COR-L47 (cell line): Measurements from ENCODE around the gene C3.
A peak's percentile ranks its signal among the peaks of the same experiment; 100 is the strongest.

Experiments used
- DNase-seq: peaks from one replicate; lab custom pipeline; 2025; lab: John Stamatoyannopoulos, UW

The C3 gene

DNA sequence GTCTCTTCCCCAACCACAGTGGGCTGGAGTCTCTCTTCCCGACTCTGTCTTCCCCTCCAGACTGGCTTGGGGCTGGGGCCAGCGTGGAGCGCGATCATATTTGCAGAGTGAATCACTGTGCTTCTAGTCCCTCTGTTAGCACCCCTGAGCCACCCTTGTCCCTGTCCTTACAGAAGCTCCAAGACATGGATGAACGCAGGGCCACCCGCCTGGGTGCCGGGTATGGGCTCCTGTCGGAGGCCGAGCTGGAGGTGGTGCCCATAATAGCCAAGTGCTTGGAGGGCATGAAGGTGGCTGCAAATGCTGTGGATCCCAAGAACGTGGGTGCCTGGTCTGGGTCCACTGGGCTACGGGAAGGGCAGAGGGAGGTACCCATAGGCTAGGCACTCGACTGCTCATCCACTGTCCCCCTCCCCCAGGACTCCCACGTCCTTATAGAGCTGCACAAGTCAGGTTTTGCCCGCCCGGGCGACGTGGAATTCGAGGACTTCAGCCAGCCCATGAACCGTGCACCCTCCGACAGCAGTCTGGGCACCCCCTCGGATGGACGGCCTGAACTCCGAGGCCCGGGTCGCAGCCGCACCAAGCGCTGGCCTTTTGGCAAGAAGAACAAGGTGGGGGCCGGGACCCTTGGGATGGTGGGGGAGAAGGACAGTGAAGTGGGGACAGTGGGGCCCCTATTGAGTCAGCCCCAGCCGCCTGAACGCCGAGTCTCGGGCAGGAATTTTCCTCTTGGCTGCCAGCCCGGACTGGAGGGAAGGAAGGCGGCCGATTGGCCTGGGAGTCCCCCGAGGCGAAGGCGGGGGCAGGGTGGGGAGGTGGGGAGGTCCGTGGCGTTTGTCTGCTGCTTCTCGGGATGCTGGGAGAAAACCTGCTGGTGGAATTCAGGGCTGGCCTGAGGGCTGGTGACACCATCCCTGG lies 24.2 kb upstream of the C3 start:
- DNase-seq = no peak

DNA sequence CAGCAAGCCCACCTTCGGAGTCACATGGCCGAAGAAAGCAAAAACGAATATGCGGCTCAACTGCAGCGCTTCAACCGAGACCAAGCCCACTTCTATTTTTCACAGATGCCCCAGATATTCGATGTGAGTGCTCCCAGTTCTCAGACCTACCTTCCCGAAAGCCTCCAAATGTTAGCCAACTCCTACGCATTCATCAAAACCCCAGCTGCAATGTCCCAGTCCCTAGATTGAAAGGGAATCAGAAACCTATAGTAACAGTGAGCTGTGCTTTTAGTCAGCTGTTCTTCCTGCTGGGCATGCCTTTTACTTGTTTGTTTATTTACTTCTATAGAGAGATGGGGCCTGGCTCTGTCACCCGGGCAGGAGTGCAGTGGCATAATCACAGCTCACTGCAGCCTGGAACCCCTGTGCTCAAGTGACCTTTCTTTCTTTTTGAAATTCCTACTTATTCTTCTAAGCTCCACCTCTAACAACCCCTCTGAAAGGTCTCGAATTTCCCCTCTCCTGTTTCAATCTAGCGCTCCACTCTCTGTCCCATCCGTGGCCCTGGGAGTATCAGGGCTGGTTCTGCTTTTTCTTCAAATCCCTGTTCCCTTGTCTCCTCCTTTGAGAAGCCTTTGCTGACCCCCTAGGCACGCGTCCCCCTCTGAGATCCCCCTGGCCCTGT lies 23.4 kb upstream of the C3 start:
- DNase-seq = no peak

DNA sequence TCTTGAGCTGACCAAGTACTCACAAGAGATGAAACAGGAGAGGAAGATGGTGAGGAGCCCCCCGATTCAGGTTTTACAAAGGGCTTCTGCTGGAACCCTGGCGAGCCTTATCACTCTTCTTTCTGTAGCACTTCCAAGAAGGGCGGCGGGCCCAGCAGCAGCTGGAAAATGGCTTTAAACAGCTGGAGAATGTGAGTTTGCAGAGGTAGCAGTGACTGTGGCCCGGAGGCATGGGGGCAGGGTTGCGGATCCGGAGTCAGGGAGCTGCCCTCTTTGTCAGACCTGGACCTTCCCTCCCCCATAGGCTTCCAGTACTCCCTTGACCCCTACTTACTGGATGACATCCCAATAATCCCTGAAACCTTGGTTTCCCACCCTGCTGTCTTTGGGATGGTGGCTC lies 22.6 kb upstream of the C3 start:
- DNase-seq = no peak

DNA sequence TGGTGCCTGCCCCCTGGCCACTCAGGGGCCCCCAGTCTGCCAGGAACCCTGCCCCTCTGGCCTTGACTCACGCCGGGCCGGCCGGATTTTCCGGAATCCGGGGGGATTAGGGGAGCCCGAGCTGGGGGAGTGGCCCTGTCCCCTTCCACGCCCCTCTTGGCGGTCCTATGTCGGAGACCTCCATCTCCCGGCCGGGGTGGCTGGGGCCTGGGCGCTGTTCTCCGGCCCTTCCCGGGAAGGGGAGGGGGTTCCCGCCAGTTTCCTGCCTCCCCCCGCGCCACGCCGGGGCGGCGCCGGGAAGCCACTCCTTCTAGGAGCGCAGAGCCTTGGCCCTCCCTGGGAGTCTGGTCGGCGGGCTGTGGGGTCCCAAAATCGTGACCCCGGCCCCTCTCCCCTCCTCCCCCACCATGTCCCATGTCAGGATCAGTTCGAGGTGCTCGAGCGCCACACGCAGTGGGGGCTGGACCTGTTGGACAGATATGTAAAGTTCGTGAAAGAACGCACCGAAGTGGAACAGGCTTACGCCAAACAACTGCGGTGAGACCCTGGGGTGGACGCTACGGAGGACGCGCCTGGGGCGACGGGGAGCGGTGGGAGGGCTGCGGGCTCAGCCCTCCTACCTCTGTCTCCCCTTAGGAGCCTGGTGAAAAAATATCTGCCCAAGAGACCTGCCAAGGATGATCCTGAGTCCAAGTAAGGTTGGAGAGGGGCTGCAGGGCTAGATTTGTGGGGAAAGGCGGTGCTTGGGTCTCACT lies 20.3 kb upstream of the C3 start:
- no peak for DNase-seq

DNA sequence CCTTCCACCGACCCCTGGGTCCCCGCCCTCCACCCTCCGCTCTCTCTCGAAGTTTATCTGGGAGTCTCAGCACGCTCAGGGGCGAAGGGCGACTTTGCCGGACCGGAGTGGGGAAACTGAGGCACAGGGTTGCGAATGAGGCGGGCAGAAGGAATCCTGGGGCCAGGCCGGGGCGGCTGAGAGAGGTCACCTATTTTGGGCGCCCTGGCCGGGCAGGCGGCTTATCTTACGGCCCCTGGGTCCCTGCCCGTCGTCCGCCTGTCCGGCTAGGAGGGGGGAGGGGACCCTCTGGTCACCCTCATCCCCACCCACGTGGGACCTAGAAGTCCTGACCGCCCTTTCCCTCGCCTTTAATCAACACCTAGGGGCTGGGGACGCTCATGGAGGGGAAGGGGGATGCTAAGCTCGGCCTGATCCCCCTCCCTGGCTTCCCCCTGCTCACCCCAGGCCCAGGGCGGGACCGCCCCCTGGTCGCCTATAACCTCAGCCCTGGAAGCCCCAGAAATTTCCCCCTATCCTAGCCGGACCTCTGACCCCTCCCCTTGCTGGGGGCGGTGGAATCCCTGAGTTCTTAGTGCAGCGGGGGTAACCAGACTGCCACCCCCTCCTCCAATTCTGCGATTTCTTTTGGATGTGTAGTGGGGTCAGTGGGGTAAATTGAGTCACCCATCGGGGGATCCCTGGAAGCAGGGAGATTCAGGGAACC lies 19.6 kb upstream of the C3 start:
- no peak for DNase-seq

DNA sequence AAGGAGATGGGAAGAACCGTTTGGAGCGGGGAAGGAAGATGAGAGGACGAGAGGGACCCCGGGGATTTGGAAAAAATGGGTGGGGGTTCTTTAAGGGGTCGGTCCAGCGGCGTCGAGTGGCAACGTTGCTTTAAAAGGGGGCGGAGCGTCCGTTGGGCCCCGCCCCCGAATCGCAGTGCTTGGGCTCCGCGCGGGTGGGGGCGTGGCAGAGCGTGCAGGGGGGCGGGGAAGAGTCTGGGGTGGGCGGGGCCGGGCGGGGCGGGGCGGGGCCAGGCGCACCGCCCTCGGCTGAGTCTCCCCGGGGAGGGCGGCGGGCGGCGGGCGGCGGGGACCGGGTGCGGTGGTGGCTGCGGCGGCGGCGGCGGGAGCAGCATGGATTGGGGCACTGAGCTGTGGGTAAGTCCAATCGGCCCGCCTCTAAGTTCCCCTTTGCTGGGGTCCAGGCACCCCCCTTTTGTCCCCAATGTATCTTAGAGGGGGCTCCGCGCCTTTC lies 19.0 kb upstream of the C3 start, which contains the start of gene TRIP10:
TRIP10 (plus strand) TSS at position 291 of the 493 bp plus-strand sequence; CDS start at position 373, 82 bp downstream.
- DNase-seq = no peak

DNA sequence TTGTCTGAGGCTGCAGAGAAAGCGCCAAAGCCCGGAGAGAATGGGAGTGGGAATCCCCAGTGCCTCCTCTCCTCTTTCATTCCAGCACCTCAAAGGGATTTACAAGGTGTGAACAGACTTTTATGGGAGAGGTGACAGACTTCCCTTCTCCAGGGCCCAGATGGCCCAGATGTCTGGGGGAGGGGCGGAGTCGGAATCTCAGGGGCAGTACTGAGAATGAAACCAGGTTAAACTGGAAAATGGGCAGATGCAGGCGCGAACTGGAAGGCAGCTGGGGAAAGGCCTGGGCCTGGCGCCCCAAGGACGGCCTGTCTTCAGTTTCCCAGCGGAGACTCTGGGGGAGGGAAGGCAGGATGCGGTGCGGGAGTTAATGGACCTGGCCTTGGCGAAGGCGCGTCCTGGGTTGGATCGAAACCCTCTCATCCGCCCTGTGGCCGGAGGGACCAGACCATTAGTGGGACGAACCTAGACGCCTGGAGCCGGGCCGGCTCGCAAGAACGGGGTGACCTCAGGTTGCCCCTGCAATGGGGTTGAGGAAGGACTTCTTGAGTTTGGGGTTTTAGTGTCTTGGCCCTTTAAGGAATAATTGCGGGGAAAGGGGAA lies 18.4 kb upstream of the C3 start:
- DNase-seq = no peak

DNA sequence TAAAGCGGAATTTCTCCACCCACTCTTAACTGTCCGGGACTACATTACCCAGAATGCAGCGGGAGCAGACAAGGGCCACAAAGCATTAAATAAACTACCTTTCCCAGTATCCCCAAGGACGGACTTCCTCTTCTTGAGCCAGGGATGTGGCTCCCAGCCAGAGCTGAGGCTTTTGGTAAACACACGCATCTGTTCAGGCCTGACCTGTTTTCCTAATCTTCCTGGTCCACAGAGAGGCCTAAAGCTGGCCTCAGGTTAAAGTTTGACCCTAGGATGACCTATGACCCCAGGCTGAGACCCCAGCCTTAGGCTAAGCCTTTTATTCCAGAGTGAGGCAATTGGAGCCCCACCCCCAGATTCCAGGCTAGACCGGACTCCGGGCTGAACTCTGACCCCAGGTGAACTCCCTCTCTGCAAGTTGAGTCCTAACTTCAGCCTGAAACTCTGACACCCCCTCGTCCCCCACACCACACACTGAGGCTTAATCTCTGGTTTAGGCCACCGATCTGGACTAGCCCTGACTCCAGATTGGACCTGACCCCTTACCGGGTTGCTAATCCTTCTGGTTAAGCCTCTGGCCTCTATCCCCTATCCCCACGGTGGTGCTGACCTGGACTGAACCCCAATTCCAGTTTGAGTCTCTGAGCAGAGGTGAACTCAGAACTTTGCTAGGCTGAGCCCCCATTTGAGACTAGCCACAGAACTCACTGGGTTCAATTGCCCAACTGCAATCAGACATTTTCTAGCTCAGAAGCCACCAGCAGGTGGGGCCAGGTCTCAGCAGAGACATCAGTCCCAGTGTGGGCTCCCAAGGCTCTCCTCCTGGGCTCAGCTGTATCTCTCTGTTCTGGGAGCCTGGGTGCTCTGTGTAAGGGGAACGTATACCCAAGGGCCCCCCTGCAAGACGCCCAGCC lies 17.7 kb upstream of the C3 start:
- DNase-seq = peak; percentile 20

DNA sequence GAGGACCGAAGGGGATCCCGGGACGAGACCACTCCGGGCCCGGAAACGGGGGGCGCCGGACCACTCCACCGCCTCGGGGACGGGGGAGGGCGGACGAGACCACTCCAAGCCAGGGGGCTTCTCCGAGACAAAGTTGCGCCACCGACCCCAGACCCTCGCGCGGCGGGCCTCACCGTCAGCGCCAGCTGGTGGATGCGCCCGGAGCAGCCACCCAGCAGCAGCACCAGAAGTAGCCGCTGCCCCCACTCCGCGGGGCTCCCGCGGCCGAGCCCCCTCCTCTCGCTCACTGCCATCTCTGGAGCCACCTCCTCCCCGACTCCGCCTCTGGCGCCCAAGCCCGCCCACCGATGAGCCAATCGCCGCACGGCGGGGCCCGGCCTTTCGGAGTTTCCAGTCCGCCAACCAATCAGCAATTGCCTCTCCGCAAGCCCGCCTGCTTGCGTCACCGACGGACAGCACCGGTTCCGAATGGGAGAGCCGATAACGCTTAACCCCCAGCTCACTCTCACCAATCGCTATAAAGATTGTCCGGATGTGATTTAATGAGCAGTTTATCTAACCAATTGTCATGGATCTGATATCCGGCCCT lies 16.9 kb upstream of the C3 start, which contains the start of gene GPR108:
GPR108 (minus strand) TSS at position 297 of the 589 bp plus-strand sequence; CDS start at position 293, 4 bp downstream.
- DNase-seq = no peak

DNA sequence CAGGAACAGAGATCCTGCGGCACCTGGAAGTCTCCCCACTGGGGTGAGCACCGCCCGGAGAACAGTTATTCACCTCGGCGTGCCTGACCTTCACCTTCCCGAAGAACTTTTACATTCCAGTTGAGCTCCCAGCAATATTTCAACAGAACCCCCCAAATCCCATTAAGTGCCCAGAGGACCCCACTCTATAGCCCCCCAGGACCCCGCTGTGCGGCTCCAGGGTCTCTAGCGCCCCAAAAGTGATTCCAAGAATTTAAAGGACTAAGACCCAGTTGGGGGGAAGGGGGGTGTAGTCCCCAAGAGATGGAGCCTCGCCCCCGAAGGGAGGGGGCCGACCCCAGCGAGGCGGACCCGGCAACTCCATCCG lies 16.4 kb upstream of the C3 start:
- no peak for DNase-seq

DNA sequence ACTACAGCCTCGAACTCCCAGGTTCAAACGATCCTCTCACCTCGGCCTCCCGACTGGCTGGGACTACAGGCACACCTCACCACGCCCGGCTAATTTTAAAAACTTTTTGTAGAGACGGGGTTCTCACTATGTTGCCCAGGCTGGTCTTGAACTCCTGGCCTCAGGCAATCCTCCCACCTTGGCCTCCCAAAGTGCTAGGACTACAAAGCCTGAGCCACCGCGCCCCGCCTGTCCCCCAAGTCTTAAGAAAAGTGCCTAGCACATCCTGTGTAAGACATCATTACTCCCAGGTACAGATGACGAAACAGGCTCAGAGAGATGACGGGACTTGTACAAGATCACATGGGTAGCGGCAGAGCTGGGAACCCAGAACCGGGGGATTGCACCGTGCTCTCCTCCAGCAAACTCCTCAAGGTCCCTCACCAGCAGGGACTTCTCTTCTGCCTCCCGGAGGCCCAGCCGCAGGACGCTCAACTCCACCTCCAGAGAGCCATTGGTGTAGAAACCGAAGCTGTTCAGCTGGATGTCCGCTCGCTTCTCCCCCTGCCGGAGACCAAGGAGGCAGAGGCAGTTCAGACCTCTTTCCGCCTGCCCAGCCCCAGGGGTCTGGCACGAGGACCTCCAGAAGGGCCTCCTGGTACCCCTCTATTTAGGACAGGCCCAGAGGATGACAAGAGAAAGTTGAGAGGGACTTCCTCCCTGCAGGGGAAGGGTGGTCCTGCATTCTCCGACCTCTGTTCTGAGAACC lies 15.9 kb upstream of the C3 start:
- DNase-seq = no peak

DNA sequence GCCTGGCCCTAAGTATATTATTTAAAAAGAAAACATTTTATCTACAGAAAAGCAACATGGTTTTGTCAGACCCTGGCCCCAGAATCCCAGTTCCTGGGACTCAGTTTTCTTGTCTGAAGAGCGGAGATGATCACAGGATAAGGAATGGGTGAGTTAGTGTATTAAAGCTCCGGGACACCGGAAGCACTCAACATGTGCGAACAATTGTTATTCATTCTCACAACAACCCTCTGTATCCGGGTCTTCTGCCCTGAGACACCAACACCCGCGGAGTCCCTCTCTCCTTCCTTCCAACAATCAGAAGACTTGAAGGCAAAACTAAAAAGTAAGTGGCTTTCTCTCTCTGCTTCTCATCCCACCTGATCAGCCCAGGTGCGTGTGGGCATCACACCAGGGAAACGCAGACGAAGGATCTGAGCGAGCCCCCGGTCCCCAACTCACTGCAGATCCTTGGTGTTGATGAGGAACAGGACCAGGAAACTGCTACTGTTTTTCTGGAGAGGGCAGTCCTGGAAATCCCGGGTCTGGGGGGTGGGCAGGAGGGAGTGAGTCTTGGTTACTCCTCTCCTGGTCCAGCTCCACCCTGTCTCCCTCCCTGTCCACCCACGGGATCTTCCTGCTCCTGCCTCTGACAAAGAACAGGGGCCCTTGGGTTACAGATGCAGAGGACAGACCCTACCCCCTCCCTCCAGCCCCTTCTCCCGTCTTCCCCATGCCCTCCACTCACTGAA lies 14.9 kb upstream of the C3 start:
- no peak for DNase-seq

DNA sequence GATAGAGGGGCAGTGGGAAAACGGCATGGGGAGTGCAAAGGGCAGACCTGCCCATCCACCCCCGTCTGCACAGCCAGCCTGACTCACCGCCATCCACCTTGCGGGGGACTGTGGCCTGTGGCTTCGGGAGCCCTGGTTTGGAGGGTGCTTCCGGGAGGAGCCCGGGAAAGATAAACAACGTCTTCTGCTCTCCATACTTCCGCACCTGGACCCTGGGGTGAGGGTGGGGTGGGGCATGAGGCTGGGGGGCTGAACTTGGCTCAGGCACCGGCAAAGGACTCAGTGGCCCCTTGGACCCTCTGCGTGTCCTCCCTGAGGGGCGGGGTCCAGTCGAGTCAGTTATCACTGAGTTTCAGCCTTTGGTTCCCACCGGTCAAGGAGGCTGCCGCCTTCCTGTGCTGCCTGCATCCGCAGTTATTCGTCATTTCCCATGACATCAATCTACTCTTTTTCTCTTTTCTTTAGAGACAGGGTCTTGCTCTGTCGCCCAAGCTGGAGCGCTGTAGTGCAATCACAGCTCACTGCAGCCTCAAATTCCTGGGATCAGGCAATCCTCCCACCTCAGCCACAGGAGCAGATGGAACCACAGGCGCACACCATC lies 13.7 kb upstream of the C3 start:
- DNase-seq = no peak

DNA sequence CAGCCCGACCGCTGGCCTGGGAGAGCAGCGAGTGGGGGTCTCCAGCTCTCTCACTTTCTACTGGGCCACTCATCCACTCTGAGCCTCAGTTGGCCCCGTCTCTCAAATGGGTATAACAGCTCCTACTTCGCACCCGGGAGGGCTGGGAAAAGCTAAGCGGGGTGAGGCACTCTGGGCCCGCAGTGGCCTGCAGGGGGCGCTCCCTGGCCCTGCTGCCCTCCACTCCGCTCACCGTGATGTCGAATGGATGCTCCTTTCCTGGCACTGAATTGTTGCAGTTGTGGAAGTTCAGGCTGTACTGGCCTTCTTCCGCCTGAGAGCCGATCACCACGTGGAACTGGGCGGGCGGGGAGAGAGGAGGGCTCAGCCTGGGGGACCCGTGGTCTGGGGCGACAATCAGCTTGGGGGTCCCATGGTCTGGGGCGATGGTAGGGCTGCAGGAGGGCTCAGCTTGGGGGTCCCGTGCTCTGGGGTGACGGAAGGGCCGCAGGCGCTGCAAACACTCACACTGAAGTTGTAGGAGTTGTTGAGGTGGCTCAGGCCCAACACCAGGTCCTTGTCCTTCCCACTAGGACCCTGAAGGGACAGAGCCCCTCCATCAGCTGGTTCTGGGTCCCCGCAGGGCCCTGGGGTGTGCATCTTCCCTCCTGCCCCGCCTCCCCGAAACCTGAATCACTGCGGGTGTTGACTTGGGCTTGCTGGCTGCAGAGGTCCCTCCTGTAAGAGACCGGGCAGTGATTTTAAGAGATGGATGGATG lies 13.1 kb upstream of the C3 start:
- no peak for DNase-seq

DNA sequence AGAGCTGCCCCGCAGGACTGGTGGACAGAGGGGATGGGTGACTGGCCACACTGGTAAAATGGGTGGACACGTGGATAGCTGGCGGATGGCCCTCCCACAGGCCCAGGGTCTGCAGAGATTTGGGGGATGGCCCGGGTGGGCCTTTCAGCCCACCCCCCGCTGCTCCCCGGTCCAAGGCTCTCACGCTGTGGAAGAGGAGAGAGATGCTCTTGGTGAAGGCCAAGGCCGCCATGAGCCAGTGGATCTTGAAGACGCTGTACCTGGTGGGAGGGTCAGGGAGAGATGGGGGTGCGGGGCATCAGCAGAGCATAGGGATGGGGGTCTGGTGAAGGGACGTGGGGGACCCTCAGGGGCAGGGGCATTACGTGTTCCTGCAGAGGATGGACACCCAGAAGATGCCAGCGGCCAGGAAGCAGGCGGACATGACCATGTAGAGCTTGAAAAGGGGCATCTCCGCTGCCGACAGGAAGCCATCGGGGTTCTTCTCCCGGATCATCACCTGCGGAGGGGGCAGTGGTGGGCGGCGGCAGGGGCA lies 12.4 kb upstream of the C3 start:
- no peak for DNase-seq

DNA sequence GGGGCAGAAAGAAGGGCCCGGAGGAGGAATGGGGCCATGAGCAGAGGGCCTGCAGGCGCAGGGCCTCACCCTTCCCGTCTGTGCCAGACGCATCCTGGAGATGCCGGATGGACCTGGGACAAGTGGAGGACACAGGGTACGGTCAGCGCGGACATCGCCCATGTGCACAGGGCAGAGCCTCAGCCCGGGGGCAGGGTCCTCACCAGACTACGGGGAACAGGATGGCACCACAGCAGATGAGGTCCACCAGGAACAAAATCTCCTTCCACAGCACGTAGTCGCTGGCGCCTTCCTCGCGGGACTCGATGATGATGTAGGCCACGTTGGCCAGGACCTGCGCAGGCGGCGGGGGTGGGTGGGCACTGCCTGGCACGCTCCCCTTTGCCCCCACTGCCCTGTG lies 11.4 kb upstream of the C3 start:
- no peak for DNase-seq
